RKO (cell line): ENCODE data around the gene JUNB.
"Not testable (repeated sequence)": the region's sequence is repeated elsewhere in the genome, so short reads cannot be mapped to it uniquely, and the experiment has no call there.

Experiments
- DNase-seq: peaks from one replicate; pipeline ENCODE4 v3.0.0-alpha.2; 2016; ENCODE audit warnings: low spot score

JUNB gene

GRCh38 chr19:12789098-12789903, 2.0 kb upstream of the JUNB start:
- DNase-seq, result no peak

- peak; percentile 96 for DNase-seq
Measured at GRCh38 chr19:12789904-12790619, 1.2 kb upstream of the JUNB start.

- DNase-seq, result no peak
Measured at GRCh38 chr19:12790628-12791344, 500 bp upstream of the JUNB start.

GRCh38 chr19:12792051-12792852, 966 bp downstream of the JUNB start:
- DNase-seq, result peak; percentile 87

GRCh38 chr19:12792853-12793289, 1.6 kb downstream of the JUNB start:
- DNase-seq, result no peak

- DNase-seq, result peak; percentile 94
Measured at GRCh38 chr19:12793290-12794195, 2.3 kb downstream of the JUNB start.

GRCh38 chr19:12794196-12794941, 3.1 kb downstream of the JUNB start:
- DNase-seq, result no peak

GRCh38 chr19:12794971-12795381, 3.7 kb downstream of the JUNB start:
- no peak for DNase-seq

- peak; percentile 86 for DNase-seq
Measured at GRCh38 chr19:12796146-12797071, 5.1 kb downstream of the JUNB start.

GRCh38 chr19:12797141-12797587, 5.9 kb downstream of the JUNB start:
- no peak for DNase-seq

- DNase-seq, result not testable (repeated sequence)
Measured at GRCh38 chr19:12797607-12798006, 6.3 kb downstream of the JUNB start.

- DNase-seq, result no peak
Measured at GRCh38 chr19:12799742-12800465, 8.6 kb downstream of the JUNB start.

GRCh38 chr19:12800466-12800770, 9.1 kb downstream of the JUNB start:
- no peak for DNase-seq

- DNase-seq, result no peak
Measured at GRCh38 chr19:12800923-12801465, 9.7 kb downstream of the JUNB start.

GRCh38 chr19:12801466-12802266, 10.4 kb downstream of the JUNB start, which contains the start of the genes PRDX2 and THSD8:
TSS of gene PRDX2 (minus strand) at chr19:12801800. CDS start at chr19:12801261, 539 bp downstream.
TSS of gene THSD8 (plus strand) at chr19:12802069. CDS start at chr19:12802072, 3 bp downstream.
- DNase-seq, result peak; percentile 87

- no peak for DNase-seq
Measured at GRCh38 chr19:12802267-12803106, 11.2 kb downstream of the JUNB start.
